Naive B cell (primary cell): ENCODE results near the gene ATF4. TPM values are rescaled to one million over a fixed set of nuclear protein-coding genes. Genes with fewer than 3 reads are reported as not detected.

Source experiments
- ATAC-seq, 2 donors: fragments of 150-1000 bp; cut with Tn5 transposase; 2 replicates each; pipeline ENCODE4 v1.10.0; 2021; ENCODE audit warnings: low read depth in 2 of 2, mild to moderate bottlenecking in 2 of 2, moderate library complexity in 2 of 2
- DNase-seq: peaks from one replicate; pipeline ENCODE4 v3.0.0; 2022
- H3K27ac Mint-ChIP-seq, 6 donors: one replicate each; pipeline ENCODE4 v1.8.0; 2020 to 2022; ENCODE audit warnings: mild to moderate bottlenecking in 6 of 6, mixed read lengths in 6 of 6, moderate library complexity in 5 of 6, inconsistent platforms in 2 of 6
- H3K27me3 Mint-ChIP-seq, 3 donors: one replicate each; pipeline ENCODE4 v1.8.0; 2021 to 2022; ENCODE audit warnings: mixed read lengths in 3 of 3, mild to moderate bottlenecking in 1 of 3
- H3K36me3 Mint-ChIP-seq, 2 donors: one replicate each; pipeline ENCODE4 v1.8.0; 2020 to 2022; ENCODE audit warnings: mixed read lengths in 2 of 2, inconsistent platforms in 1 of 2, mild to moderate bottlenecking in 1 of 2
- H3K4me1 Mint-ChIP-seq, 3 donors: one replicate each; pipeline ENCODE4 v1.8.0; 2020 to 2022; ENCODE audit warnings: mixed read lengths in 3 of 3, inconsistent platforms in 1 of 3, mild to moderate bottlenecking in 1 of 3, moderate library complexity in 1 of 3
- H3K4me3 Mint-ChIP-seq, 8 donors: one replicate each; pipeline ENCODE4 v1.8.0; 2020 to 2022; ENCODE audit warnings: mild to moderate bottlenecking in 8 of 8, mixed read lengths in 8 of 8, moderate library complexity in 8 of 8, inconsistent platforms in 2 of 8
- H3K9me3 Mint-ChIP-seq, 7 donors: one replicate each; pipeline ENCODE4 v1.8.0; 2020 to 2022; ENCODE audit warnings: mixed read lengths in 7 of 7, mild to moderate bottlenecking in 5 of 7, inconsistent platforms in 2 of 7, moderate library complexity in 1 of 7
- polyA plus RNA-seq, 6 donors: library from polyadenylated mRNA; unstranded; fragments of 300-500 nt; fragmentation: Illumina TruSeq; gene quantifications; one replicate each; pipeline ENCODE4 v1.2.3, GENCODE V29; 2021; ENCODE audit warnings: low read depth in 6 of 6

Gene ATF4
- polyA plus RNA-seq, 6 donors from 2014 or later, result 74.9 to 159 (median 98.9) TPM

DNA sequence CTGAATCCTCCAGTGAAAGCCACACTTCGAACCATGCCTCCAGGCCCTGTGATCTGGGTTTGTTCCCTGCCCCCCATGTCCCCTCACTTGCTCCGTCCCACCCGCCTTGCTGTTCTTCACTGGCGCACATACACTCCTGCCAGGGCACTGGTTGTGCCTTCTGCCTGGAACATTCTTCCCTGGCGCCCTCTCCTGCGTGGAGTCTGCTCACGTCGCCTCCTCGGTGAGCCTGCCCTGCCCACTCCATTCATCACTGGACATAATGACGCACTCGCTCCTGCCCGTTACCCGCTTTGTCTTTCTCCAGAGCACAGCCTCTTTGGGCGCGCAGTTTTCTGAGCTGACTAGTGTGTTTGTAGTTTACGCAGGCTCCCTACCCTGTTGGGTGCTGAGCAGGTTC, 39.3 kb upstream of the ATF4 start:
- Mint-ChIP-seq H3K36me3 (no peaks in the 10 kb centered on the region), H3K4me3 (no peak overlapping the region), H3K27ac (peak overlapping the region in 2 of 6 donors; percentile 82 to 91), H3K9me3 (no peaks in the 10 kb centered on the region), H3K4me1 (peaks cover 0 to 7% (median 0%) of the 10 kb centered on the region in 3 donors), H3K27me3 (no peaks in the 10 kb centered on the region)
- no peak for DNase-seq
- no peak for ATAC-seq

DNA sequence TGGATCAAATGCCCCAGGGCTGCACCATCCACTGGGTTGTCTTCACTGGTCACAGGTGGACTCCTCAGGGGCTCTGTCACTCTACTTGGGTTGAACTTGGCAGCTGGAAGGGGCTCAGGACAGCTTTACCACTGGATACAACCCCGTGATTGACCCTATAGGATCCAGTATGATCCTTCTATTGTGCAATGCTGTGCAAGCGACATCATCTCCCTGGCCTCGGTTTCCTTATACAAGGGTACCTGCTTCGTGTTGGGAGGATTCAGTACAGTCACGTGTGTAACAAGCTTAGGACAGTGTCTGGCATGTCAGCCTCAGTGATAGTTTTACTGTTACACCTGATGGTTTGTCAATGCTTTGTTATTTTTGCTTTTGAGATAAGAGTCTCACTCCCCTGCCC, 38.8 kb upstream of the ATF4 start:
- ATAC-seq (no peak), DNase-seq (no peak)
- no peaks in the 10 kb centered on the region for H3K27me3 Mint-ChIP-seq
- no peaks in the 10 kb centered on the region for H3K9me3 Mint-ChIP-seq
- H3K4me1 Mint-ChIP-seq, result peaks cover 0 to 7% (median 0%) of the 10 kb centered on the region in 3 donors
- H3K36me3 Mint-ChIP-seq, result no peaks in the 10 kb centered on the region
- no peak overlapping the region for H3K4me3 Mint-ChIP-seq
- no peak overlapping the region for H3K27ac Mint-ChIP-seq

DNA sequence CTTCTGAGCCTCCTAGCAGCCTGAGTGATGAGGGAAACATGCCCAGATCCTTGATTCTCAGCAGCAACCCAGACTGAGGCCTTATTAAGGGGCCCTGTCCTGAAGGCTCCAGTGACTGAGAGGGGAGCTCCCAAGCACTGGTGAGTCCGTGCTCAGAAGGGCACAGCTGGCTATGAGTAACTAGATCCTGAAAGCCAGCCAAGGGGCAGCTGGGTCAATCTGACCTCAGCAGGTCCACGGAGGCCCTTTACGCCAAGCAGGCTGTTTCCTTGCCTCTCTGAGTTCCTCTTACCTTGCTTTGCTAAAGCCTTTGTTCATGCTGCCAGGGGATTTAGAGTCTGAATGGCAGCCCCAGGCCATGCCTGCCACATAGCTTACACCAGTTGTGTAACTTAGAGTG, 37.6 kb upstream of the ATF4 start:
- Mint-ChIP-seq H3K4me3 (no peak overlapping the region), H3K27ac (no peak overlapping the region), H3K9me3 (no peaks in the 10 kb centered on the region), H3K36me3 (no peaks in the 10 kb centered on the region), H3K27me3 (no peaks in the 10 kb centered on the region), H3K4me1 (peaks cover 0 to 7% (median 0%) of the 10 kb centered on the region in 3 donors)
- DNase-seq (no peak), ATAC-seq (no peak)

GRCh38 chr22:39486951-39487825, 33.2 kb upstream of the ATF4 start:
- ATAC-seq (no peak), DNase-seq (no peak)
- Mint-ChIP-seq H3K4me1 (peaks cover 14 to 15% (median 15%) of the 10 kb centered on the region in 3 donors), H3K27ac (no peak overlapping the region), H3K9me3 (no peaks in the 10 kb centered on the region), H3K4me3 (no peak overlapping the region), H3K36me3 (no peaks in the 10 kb centered on the region), H3K27me3 (no peaks in the 10 kb centered on the region)

- peaks cover 15 to 16% (median 16%) of the 10 kb centered on the region in 3 donors for H3K4me1 Mint-ChIP-seq
- no peak for ATAC-seq
- no peaks in the 10 kb centered on the region for H3K27me3 Mint-ChIP-seq
- H3K9me3 Mint-ChIP-seq, result no peaks in the 10 kb centered on the region
- H3K27ac Mint-ChIP-seq, result no peak overlapping the region
- no peak for DNase-seq
- H3K4me3 Mint-ChIP-seq, result no peak overlapping the region
- no peaks in the 10 kb centered on the region for H3K36me3 Mint-ChIP-seq
Observed at GRCh38 chr22:39487826-39488520, 32.4 kb upstream of the ATF4 start.

DNA sequence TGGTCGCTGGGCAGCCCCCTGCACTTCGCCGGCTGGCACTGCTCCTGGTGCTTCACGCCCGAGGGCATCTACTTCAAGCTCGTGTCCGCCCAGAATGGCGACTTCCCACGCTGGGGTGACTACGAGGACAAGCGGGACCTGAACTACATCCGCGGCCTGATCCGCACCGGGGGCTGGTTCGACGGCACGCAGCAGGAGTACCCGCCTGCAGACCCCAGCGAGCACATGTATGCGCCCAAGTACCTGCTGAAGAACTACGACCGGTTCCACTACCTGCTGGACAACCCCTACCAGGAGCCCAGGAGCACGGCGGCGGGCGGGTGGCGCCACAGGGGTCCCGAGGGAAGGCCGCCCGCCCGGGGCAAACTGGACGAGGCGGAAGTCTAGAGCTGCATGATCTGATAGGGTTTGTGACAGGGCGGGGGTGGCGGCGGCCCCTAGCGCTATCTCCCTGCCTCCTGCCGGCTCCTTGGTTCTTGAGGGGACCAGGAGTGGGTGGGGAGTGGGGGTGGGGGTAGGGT, 31.7 kb upstream of the ATF4 start:
- ATAC-seq (no peak), DNase-seq (no peak)
- Mint-ChIP-seq H3K4me3 (no peak overlapping the region), H3K36me3 (no peaks in the 10 kb centered on the region), H3K9me3 (no peaks in the 10 kb centered on the region), H3K27me3 (no peaks in the 10 kb centered on the region), H3K4me1 (peaks cover 21 to 23% (median 21%) of the 10 kb centered on the region in 3 donors), H3K27ac (no peak overlapping the region)

DNA sequence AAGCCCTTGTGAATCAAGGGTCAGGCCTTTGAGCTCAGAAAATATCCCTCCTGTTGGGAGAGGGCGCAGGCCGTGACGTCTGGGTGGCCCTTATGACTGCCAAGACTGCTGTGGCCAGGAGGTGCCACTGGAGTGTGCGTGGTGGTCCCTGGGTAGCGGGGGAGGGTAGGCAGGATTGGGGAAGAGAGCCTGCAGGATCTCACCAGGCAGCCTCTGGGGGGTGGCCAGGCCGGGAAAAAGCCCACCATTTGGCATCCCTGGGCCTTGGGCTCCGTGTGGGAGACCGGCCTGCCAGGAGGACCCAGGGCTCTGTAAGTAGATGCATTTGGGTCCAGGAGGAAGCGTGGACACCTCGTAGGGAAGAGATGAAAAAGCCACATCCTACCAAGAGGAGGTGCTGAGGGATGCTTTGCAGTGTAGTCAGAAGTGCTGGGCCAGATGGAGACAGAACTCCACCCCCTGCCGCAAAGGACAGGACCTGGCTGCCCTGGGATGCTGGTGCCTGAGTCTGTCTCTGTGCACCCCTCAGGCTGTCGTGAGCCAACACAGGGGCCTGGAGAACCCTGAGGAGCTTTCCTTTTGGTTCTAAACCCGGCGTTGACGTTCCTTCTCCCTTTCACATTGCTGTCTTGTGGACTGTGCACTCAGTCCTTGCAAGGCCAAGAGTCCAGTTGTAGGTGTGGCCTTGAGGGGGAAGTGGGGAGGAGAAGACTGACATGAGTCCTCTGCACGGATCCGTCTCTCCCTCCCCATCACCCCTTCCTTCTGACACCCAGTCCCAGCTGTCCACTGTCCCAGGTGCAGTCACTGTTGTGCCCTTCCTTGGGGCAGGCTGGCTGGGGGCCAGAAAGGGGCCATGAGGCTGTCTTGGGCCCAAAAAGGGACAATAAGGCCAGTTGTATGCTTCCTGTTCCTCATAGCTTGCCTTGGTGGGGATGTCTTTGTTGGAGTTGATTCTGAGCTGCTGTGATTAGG, 31.0 kb upstream of the ATF4 start:
- no peak for ATAC-seq
- peaks cover 21 to 24% (median 21%) of the 10 kb centered on the region in 3 donors for H3K4me1 Mint-ChIP-seq
- no peak for DNase-seq
- peak overlapping the region in 1 of 6 donors; percentile 50 for H3K27ac Mint-ChIP-seq
- no peaks in the 10 kb centered on the region for H3K27me3 Mint-ChIP-seq
- no peaks in the 10 kb centered on the region for H3K9me3 Mint-ChIP-seq
- no peaks in the 10 kb centered on the region for H3K36me3 Mint-ChIP-seq
- peak overlapping the region in 6 of 8 donors; percentile 38 to 80 (median 70) for H3K4me3 Mint-ChIP-seq

DNA sequence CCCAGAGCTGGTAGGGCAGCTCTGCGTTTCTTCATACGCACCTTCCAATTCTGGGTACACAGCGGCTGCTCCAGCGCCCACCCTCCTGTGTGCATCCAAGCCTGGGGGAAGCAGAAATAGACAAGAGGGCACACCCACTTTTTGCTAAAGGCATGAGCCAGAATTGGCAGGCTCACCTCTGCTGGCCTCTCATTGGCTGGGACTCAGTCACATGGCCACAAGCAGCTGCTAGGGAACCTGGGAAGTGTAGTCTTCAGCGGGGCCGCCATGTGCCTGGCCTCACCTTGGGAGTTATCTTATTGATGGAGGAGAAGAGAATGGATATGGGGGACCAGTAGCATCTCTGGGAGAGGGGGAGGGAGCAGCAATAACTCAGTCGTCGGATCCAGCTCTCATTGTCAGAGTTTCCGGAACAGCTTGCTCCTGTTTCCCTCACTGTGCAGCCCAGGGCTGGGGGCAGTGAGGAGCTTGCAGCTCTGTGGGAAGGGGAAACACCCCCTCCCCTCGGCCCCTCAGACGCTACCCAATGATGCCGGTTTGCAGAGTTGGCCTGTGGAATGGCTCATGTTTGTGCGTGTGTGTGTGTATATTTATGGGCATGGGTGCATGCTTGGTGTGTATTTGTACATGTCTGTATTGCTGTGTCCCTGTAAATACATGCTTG, 30.1 kb upstream of the ATF4 start:
- Mint-ChIP-seq H3K27ac (peak overlapping the region in 4 of 6 donors; percentile 27 to 52 (median 44)), H3K4me3 (peak overlapping the region in 7 of 8 donors; percentile 38 to 80 (median 68)), H3K9me3 (no peaks in the 10 kb centered on the region), H3K27me3 (no peaks in the 10 kb centered on the region), H3K36me3 (no peaks in the 10 kb centered on the region), H3K4me1 (peaks cover 21 to 29% (median 23%) of the 10 kb centered on the region in 3 donors)
- DNase-seq, result peak; percentile 72
- peak; percentile 99 to 100 for ATAC-seq

- Mint-ChIP-seq H3K36me3 (no peaks in the 10 kb centered on the region), H3K4me3 (no peak overlapping the region), H3K27me3 (no peaks in the 10 kb centered on the region), H3K9me3 (no peaks in the 10 kb centered on the region), H3K4me1 (peaks cover 21 to 31% (median 30%) of the 10 kb centered on the region in 3 donors), H3K27ac (no peak overlapping the region)
- DNase-seq (no peak), ATAC-seq (no peak)
Observed at GRCh38 chr22:39490966-39491680, 29.2 kb upstream of the ATF4 start.

DNA sequence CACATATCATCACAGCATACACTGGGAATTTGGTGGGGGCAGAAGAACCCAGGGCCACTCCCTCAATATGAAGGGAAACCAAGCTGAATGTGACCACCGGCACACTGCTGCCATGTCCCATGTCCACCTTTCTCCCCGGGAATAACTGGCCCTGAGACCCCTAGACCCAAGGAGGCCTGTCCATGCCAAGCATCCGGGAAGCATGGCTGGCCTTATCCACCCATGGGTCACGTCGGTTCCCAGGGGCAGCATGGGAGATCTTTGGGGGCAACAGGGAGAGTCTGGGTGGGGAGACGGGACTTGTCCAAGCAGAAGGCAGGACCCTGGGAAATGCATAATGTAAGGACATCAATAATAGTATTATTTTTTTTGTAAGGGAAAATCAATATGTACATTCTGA, 28.7 kb upstream of the ATF4 start:
- ATAC-seq (no peak), DNase-seq (no peak)
- Mint-ChIP-seq H3K9me3 (no peaks in the 10 kb centered on the region), H3K27ac (no peak overlapping the region), H3K4me3 (no peak overlapping the region), H3K4me1 (peaks cover 21 to 36% (median 35%) of the 10 kb centered on the region in 3 donors), H3K36me3 (no peaks in the 10 kb centered on the region), H3K27me3 (no peaks in the 10 kb centered on the region)

GRCh38 chr22:39492186-39492585, 28.2 kb upstream of the ATF4 start:
- DNase-seq (no peak), ATAC-seq (no peak)
- H3K36me3 Mint-ChIP-seq, result no peaks in the 10 kb centered on the region
- no peak overlapping the region for H3K4me3 Mint-ChIP-seq
- no peaks in the 10 kb centered on the region for H3K9me3 Mint-ChIP-seq
- no peak overlapping the region for H3K27ac Mint-ChIP-seq
- peaks cover 21 to 36% (median 35%) of the 10 kb centered on the region in 3 donors for H3K4me1 Mint-ChIP-seq
- no peaks in the 10 kb centered on the region for H3K27me3 Mint-ChIP-seq

GRCh38 chr22:39493759-39494158, 26.6 kb upstream of the ATF4 start:
- H3K9me3 Mint-ChIP-seq, result no peaks in the 10 kb centered on the region
- H3K27ac Mint-ChIP-seq, result peak overlapping the region in 3 of 6 donors; percentile 4 to 23 (median 9)
- no peaks in the 10 kb centered on the region for H3K27me3 Mint-ChIP-seq
- ATAC-seq (no peak), DNase-seq (no peak)
- no peak overlapping the region for H3K4me3 Mint-ChIP-seq
- peaks cover 21 to 36% (median 35%) of the 10 kb centered on the region in 3 donors for H3K4me1 Mint-ChIP-seq
- H3K36me3 Mint-ChIP-seq, result no peaks in the 10 kb centered on the region
